A172 (cell line): ENCODE data around the gene TKFC. TPM values are rescaled to one million over a fixed set of nuclear protein-coding genes. Genes with fewer than 3 reads are reported as not detected.
"Not testable (repeated sequence)": the region's sequence is repeated elsewhere in the genome, so short reads cannot be mapped to it uniquely, and the experiment has no call there.

Experiments
- DNase-seq: peaks from one replicate; pipeline ENCODE4 v3.0.0-alpha.2; 2015; ENCODE audit warnings: low spot score
- total RNA-seq: library from RNA; depleted of rRNA; stranded (reverse); fragments of >200 nt; shearing (Covaris generic); gene quantifications from 2 replicates; pipeline ENCODE4 v1.2.3, GENCODE V29; 2014; rRNA removed

The TKFC gene
- total RNA-seq, 1 experiment from 2014 or later: 34.7 TPM

DNA sequence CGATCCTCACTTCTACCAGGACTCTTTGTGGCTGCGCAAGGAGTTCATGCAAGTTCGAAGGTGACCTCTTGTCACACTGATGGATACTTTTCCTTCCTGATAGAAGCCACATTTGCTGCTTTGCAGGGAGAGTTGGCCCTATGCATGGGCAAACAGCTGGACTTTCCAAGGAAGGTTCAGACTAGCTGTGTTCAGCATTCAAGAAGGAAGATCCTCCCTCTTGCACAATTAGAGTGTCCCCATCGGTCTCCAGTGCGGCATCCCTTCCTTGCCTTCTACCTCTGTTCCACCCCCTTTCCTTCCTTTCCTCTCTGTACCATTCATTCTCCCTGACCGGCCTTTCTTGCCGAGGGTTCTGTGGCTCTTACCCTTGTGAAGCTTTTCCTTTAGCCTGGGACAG lies 35.6 kb downstream of the TKFC start:
- no peak for DNase-seq

DNA sequence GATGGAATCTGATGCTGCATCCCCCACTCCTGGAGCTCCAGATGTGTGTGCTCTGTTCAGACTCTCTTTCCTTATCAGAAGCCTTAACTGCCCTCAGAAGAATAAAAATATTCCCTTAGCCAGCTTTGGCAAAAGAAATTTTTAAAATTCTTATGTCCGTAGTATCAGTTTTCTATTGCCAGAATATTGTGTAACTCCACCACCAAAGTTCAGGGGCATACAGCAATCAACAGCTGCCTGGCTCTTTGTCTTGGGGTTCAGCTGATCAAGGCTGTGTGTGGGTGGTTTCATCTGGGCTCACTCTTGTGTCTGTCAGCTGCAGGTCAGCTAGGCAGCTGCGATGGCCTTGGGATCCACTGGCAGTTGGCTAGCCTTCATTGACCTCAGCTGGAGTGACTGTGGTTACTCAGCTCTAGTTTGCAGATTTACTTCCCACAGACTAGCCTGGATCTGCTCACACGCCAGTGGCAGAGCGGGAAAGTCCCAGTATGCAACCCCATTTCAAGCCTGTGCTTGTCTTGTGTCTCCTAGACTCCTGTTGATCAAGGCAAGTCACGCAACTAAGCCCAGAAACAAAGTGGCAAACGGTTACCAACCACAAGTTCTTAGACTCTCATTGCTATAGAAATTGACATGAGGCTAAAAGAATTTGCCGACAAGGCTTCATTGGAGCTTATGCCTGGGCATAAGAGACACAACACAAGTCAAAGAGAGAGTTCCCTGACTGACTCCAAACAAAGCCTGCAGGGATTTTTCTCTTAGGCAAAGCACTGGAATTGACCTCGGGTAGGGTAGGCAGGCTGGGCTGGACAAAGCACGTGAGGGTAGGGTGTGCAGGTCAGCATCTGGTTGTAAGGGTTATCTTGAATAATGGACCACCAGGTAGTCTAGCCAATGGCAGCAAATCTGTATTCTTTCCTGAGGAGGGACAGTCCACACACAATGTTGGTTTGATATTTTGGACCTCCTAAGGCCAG lies 36.6 kb downstream of the TKFC start:
- DNase-seq: no peak

DNA sequence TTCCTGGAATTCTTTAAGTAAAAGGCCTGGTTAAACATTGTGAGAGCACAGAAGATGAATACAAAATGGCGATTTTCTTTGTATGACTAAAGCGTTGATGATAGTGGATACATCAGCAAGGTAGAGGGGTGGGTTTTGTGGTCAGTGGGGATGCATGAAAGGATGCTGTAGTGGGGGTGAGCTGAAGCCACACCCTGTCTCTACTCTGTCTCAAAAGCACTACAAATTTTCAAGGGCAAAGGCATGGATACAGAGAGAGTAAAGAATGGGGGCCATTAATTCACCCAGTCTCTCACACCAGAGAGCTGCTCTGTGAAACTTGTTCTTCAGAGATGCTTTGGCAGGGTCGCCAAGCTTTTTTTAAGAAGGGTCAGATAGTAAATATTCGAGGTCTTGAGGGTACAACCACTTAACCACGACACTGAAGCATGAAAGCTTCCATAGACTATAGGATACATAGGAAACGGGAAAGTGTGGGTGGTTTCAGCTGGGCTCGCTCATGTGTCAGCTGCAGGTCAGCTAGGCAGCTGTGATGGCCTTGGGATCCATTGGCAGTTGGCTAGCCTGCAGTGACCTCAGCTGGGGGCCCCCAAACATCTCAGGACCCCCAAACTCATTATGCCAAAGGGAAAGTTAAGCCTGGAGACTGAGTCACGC lies 37.4 kb downstream of the TKFC start:
- no peak for DNase-seq

DNA sequence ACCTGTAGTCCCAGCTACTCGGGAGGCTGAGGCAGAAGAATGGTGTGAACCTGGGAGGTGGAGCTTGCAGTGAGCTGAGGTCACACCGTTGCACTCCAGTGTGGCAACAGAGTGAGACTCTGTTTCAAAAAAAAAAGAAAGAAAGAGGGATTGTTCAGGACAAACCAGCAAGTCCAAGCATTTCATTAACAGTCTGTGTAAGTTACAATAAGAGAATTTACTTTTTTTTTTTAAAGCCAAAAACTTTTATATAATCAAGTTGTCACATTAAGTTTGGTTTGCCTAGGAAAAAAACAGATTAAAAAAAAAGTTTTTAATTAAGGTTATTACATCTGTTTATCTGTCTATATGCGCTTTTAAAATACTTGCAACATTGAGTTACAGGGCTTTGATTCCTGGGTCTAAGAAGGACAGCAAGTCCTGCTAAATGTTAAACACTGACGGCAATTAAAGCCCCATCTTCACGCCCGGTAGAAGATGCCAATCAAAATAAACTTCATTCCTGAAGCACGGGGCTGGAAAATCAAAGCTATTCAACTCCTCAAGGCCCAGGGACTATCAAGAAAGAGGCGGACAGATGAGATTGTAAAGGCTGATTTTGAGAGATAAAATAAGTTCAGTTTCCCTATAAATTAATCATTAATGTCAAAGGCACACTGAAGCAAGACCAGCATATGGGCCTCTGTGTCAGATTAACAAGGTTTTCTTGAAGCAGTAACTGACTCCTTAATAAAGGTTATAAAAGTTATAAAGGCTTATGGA lies 39.8 kb downstream of the TKFC start:
- DNase-seq: no peak

DNA sequence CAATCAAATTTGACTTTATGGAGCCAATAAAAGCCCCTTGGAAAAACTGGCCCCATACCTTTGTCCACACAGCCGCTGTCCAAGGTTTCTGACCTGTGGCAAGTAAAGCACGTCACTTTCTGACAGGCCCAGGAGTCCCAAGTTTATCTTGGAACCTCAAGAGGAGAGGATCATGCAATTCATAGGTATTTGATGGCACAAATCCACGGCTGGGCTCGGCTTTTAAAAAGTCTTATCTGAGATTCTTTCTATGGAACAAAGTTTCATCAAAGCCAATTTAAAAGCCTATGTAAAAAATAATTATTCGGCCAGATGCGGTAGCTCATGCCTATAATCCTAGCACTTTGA lies 42.7 kb downstream of the TKFC start:
- DNase-seq: no peak

DNA sequence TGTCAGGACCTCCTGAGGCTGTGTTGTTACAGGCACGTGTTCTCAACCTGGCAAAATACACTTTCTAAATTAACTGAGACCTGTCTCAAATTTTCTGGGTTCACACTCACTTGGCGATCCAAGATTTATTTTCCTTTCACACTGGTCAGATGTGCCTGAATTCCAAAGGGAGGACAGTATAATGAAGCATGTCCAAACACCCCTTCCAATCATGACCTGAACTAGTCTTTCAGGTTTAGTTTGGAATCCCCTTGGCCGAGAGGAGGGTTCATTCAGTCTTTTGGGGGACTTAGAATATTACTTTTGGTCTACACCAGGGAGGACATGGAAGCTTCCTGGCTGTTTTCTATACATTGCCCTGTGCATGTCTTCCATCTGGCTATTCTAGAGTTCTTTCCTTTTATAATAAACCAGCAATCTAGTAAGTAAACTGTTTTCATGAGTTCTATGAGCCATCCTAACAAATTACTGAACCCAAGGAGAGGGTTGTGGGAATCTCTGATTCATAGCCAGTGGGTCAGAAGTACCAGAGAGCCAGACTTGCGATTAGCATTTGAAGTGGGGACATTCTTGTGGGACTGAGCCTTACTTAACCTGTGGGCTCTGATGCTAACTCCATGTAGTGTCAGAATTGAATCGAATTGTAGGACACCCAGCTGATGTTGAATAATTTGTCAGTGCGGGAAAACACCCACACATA lies 44.6 kb downstream of the TKFC start:
- no peak for DNase-seq

DNA sequence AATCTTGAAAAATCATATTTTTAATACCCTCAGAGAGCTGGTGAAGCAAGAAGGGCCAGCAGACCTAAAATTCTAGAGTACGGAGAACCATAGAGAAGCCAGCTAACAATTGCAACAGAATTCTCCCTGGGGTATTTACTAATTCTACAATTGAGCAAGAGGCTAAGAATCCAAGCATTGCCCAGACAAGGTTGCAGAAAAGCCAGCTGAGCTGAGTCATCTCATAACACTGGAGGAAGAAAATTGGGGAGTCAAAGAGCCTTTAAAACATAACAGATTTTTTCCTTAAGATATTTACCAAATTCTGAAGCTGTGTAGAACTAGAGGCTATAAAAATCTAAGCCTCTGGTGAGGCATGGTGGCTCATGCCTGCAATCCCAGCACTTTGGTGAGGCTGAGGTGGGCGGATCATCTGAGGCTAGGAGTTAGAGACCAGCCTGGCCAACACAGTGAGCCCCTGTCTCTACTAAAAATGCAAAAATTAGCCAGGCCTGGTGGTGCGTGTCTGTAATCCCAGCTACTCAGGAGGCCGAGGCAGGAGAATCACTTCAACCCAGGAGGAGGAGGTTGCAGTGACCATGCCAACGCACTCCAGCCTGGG lies 45.8 kb downstream of the TKFC start:
- DNase-seq: peak; percentile 62

DNA sequence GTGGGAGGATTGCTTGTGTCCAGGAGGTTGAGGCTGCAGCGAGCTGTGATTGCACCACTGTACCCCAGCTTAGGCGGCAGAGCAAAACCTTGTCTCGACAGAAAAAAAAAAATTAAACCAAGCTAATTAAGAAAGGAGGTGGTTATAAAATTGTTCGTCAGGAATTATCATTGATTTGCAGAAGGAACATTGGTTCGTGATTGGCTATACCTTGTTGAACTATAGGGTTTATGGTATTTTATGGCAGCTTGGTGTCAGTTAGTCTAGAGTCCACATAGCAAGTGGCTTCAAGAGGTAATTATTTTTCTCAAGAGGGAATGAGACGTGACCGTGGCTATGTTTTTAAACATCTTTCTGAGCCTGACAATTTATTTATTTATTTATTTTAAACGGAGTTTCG lies 47.9 kb downstream of the TKFC start:
- no peak for DNase-seq

DNA sequence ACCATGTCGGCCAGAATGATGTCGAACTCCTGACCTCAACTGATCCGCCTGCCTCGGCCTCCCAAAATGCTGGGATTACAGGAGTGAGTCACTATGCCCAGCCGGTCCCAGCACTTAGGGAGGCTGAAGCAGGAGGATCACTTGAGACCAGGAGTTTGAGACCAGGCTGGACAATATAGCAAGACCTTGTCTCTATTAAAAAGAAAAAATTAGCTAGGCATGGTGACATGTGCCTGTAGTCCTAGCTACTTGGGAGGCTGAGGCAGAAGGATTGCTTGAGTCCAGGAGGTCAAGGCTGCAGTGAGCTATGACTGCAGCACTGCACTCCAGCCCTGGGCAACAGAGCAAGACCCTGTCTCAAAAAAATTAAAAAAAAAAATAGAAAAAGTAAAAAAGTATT lies 50.8 kb downstream of the TKFC start:
- not testable (repeated sequence) for DNase-seq

DNA sequence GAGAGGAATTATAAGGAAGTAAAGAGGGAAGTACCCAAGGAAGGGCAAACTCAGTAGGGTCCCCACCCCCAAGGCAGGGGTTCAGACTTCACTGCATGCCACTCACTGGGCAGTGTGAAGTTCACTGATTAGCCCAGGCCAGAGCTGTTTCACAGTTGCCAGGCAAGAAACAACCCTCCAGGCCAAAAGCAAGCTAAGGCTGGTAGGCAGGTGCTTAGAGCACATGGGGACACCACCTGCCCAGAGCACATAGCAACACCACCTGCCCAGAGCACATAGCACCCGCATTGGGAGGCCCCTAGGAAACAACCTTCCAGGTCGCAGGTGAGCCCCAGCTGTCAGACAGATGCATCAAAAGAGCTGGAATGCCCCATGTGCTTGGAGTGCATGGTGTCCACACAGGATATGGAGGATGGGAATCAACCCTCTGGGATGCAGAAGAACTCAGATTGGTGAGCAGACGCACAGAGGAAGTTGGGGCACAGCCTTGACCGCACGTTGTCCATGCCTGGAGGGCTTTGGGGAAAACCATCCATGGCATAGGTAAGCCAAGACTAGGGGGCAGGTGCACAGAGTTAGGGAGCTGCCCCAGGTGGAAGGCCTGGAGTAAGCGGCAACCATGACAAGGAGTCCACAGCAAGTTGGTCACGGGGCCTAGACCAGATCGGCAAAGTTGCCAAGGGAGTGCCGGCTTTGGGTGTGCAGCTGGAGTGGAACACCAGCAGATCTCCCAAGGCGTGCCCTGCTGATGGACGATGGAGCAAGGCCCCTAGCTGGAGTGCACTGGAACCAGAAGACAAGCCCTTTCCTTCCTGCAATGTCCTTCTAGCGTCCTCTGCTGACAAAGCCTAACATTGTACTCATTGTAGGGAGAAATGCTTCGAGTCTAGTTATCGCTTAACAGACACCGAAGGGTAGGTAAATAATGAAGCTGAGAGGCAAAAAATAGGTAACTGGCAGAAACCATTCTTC lies 51.5 kb downstream of the TKFC start:
- no peak for DNase-seq

DNA sequence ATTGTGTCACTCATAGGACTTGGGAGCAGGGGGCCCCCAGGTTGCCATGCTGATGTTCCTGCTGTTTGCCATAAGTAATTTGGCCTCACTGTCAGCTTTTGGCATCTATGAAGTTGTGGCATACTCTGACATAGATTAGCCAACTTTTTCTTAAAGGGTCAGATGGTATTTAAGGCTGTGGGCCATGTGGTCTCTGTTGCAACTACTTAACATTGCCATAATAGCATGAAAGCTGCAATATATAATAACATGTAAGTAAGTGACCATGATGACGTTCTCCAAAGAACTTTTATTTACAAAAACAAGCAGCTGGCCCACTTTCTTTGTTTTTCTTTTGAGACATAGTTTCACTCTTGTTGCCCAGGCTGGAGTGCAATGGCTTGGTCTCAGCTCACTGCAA lies 57.1 kb downstream of the TKFC start:
- DNase-seq: no peak

DNA sequence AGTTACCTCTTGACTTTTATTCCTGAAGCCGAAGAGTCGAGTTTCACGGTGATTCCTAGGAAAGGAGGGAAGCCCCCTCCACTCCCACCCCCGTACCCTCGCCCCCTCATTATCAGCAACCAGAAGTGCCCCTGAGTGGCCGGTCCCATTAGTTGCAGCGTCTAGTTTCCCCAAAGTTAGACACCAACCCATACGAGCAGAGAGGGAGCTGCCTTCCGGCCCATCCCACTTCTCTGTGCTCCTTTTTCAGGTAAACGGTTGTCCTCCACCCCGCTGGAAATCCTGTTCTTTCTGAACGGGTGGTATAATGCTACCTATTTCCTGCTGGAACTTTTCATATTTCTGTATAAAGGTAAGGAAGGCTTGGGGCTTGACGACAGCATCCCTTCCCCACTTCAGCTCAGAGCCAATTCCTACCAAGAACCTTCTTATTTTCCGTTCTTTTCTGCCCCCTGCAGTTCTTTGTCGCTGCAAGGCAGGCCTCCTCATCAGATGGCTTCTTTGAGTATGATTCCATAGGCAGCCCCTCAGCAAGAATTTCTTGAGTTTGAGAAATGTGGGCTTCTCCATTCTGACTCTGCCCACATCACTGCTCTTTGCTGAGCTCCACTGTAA lies 60.1 kb downstream of the TKFC start:
- DNase-seq: no peak

Other genes starting within 250 kb of the TKFC start
- not detected in 2 replicates for gene CD5, start 230.7 kb upstream of the TKFC start, total RNA-seq
- 9.1 and 9.7 TPM in 2 replicates for gene VPS37C, start 171.8 kb upstream of the TKFC start, total RNA-seq
- not detected in 2 replicates for gene PGA3, start 129.7 kb upstream of the TKFC start, total RNA-seq
- 2.2 TPM in 1 of 2 replicates, not detected in the other for gene PGA4, start 110.9 kb upstream of the TKFC start, total RNA-seq
- gene PGA5, start 92.1 kb upstream of the TKFC start, total RNA-seq: 0.17 TPM in 1 of 2 replicates, not detected in the other
- gene VWCE, start 37.9 kb upstream of the TKFC start, total RNA-seq: 0.05 TPM in 1 of 2 replicates, not detected in the other
- gene DDB1, start 123 bp upstream of the TKFC start, total RNA-seq: 153 and 155 TPM in 2 replicates
- 37.1 and 45.0 TPM in 2 replicates for gene CYB561A3, start 28.7 kb downstream of the TKFC start, total RNA-seq
- 10.8 and 41.9 TPM in 2 replicates for gene TMEM138, start 29.1 kb downstream of the TKFC start, total RNA-seq
- gene TMEM216, start 59.4 kb downstream of the TKFC start, total RNA-seq: not detected in 2 replicates
- 26.9 and 34.3 TPM in 2 replicates for gene CPSF7, start 96.7 kb downstream of the TKFC start, total RNA-seq
- 40.3 and 40.6 TPM in 2 replicates for gene SDHAF2, start 96.9 kb downstream of the TKFC start, total RNA-seq
- not detected in 2 replicates for gene LRRC10B, start 175.5 kb downstream of the TKFC start, total RNA-seq
- 0.12 and 0.26 TPM in 2 replicates for gene SYT7, start 247.8 kb downstream of the TKFC start, total RNA-seq